ENCODE measurements around the gene L3MBTL4. TPM values are rescaled to one million over a fixed set of nuclear protein-coding genes. Genes with fewer than 3 reads are reported as not detected.

L3MBTL4 gene
- total RNA-seq = under 1 TPM; 0.07 to 0.10 TPM

GRCh38 chr18:6414723-6415417 is at the start of gene L3MBTL4:
Gene L3MBTL4, minus strand, starts transcription at chr18:6414911. Its CDS starts 103,286 bp downstream, at chr18:6311625.

Small RNA genes lying within 50 kb of the gene (microRNA-seq; reads per million reads assigned to microRNA genes)
- gene MIR4317 (ENCODE audit: borderline microRNAs expressed, borderline replicate concordance) = not detected
